Adipose tissue (tissue), 3 donors: Measurements from ENCODE around the gene NSG1. TPM values are rescaled to one million over a fixed set of nuclear protein-coding genes. Genes with fewer than 3 reads are reported as not detected.
"Not testable (repeated sequence)": the region's sequence is repeated elsewhere in the genome, so short reads cannot be mapped to it uniquely, and the experiment has no call there.

ENCODE experiments used
- H3K27ac ChIP-seq: one replicate; pipeline ENCODE4 v1.5.1; 2013; ENCODE audit warnings: low read depth, low read length
- WGBS, 3 donors: extraction: QIAGEN DNeasy Blood & Tissue Kit; methylation state at CpG; one replicate each; pipeline ENCODE4 v1.1.7; 2013; 5-methylcytosine and 5-hydroxymethylcytosine counted together
- polyA plus RNA-seq, 3 donors: library from polyadenylated mRNA; stranded (reverse); fragments of 200-250 nt; gene quantifications; one replicate each; pipeline ENCODE4 v1.2.3, GENCODE V29; 2013
- donor health status: healthy with polysubstance abuse.
- donor health status: Bipolar disorder and iron deficiency.
- donor health status: healthy.

The NSG1 gene
- polyA plus RNA-seq, 3 donors, result 0.62 to 2.2 (median 0.80) TPM

DNA sequence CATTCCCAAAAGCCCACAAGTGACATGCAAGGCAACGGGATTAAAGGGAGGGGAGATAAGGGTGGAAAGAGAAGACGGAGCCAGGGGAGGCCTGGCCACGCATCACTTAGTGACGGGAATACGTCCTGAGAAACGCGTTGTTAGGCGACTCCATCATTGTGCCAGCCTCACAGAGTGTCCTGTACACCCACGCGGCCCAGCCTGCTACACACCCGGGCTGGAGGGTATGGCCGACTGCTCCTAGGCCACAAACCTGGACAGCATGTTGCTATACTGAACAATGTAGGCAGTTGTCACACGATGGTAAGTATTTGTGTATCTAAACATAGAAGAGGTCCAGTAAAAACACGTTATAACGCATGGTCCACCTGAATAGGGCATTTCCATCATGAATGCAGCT, 23.4 kb downstream of the NSG1 start:
- H3K27ac ChIP-seq, result no peak overlapping the region
- WGBS, 3 donors, result 83 to 87% (median 86%) methylated on average over 15 of the region's 15 CpGs

DNA sequence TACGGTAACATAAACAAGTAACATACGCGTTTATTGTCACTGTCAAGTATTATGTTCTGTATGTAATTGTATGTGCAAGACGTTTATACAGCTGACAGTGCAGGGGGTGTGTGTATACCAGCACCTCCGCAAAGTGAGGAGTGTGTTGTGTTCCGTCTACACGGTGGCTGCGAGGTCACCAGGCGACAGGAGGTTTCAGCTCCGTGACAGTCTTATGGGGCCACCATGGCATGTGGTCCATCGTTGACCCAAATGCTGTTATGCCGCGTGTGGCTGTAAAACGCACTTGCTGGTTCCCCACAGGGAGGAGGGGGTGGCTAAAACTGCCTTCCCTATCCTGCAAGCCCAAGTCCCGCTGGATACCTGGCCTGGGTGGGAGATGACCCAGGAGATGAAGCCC, 25.0 kb downstream of the NSG1 start:
- no peak overlapping the region for H3K27ac ChIP-seq
- 85 to 91% (median 89%) methylated on average over 14 to 15 of the region's 15 CpGs for WGBS, 3 donors

DNA sequence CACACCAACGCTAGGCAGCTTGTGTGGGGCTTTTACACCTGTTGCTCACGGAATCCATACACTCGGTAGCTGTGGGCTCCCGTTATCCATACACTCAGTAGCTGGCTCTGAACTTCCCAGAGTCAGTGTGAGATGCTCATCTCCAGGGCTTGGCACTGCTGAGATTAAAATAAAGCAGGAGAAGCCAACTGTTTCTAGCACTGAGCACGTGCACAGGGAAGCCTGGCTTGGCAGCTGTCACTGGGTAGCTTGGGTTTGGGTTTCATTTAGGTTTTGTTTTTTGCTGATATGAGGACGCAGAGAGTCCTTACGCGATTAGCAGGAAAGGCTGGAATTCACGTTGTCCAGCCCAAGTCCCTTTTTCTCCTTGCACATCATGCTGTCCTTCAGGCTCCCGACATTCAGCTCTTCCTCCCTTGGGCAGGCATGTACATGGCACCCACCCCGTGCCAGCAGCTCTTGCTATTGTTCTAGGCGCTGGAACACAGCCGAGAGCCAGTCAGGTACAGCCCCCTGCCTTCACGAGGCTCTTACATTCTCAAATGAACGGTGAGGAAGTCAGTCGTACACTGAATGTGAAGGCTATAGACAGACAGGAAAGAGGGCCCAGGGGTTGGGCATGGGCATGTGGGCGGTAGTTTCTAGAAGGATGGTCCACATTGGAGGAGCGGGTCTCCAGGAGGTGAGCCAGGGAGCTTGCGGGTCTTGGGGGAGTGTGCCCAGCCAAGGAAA, 25.9 kb downstream of the NSG1 start:
- H3K27ac ChIP-seq, result no peak overlapping the region
- WGBS, 3 donors, result 72 to 79% (median 78%) methylated on average over 19 of the region's 19 CpGs

DNA sequence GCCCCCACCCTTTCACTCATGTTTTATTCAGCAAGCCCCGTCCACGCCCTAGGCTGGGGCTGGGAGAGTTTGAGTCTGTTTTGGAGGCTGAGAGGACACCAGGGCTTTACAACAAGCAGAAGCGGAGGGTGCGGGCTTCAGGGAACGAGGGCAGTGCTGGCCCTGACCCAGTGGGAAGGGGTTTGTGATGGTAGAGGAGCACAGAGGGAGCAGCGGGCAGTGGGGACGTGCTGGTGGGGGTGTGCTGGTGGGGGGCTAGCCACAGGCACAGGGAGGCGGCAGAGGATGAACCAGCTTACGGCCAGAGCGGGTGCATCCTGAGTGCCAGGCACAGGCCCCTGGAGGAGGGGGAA, 26.4 kb downstream of the NSG1 start:
- 79 to 91% (median 83%) methylated on average over 10 of the region's 10 CpGs for WGBS, 3 donors
- no peak overlapping the region for H3K27ac ChIP-seq

DNA sequence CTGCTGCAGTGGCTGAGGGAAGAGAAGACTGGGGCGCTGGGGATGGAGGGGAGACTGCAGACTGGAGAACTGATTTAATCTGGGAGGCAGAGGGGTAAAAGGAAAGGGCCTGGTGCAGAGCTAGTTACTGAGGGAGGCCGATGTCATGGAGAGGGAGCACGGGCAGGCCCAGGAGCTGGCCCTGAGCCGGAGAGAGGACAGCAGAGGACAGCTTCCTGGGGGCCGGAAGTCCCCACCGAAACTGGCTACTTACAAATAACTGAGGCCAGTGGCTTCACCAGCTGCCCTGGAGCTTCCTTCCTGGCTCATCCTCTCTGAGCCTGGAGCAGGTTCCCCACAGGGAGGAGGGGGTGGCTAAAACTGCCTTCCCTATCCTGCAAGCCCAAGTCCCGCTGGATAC, 26.9 kb downstream of the NSG1 start:
- WGBS, 3 donors, result 76 to 94% (median 86%) methylated on average over 6 to 7 of the region's 7 CpGs
- H3K27ac ChIP-seq, result no peak overlapping the region

DNA sequence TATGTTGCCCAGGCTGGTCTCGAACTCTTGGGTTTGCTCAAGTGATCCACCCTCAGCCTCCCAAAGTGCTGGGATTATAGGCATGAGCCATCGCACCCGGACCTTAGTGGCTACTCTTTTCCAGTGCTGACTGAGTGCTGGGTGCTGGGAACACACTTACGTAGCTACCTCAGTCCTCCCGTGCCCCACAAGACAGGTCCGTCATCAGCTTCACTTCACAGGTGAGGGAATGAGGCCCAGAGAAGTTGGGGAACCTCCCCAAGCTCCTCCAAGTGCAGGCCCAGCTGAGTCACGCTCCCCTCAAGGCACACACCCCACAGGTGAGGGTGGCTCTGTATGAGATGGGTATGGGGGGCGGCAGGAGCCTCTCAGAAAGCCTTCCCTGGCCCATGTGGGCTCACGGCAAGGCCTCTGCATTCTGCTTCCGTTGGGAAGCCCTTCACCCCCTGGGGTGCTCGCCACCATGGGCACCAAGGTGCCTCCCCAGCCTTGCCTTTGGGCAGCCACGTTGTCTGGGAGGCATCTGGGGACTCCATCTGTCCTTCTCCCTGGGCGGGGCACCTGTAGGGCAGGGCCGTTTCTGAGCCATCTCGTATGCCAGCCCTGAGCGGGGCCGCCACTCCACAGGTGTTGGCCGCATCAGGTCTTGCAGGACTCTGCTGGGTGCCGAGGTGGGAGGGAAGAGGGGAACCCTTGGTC, 28.4 kb downstream of the NSG1 start:
- H3K27ac ChIP-seq, result no peak overlapping the region
- 94 to 98% (median 96%) methylated on average over 19 of the region's 19 CpGs for WGBS, 3 donors

DNA sequence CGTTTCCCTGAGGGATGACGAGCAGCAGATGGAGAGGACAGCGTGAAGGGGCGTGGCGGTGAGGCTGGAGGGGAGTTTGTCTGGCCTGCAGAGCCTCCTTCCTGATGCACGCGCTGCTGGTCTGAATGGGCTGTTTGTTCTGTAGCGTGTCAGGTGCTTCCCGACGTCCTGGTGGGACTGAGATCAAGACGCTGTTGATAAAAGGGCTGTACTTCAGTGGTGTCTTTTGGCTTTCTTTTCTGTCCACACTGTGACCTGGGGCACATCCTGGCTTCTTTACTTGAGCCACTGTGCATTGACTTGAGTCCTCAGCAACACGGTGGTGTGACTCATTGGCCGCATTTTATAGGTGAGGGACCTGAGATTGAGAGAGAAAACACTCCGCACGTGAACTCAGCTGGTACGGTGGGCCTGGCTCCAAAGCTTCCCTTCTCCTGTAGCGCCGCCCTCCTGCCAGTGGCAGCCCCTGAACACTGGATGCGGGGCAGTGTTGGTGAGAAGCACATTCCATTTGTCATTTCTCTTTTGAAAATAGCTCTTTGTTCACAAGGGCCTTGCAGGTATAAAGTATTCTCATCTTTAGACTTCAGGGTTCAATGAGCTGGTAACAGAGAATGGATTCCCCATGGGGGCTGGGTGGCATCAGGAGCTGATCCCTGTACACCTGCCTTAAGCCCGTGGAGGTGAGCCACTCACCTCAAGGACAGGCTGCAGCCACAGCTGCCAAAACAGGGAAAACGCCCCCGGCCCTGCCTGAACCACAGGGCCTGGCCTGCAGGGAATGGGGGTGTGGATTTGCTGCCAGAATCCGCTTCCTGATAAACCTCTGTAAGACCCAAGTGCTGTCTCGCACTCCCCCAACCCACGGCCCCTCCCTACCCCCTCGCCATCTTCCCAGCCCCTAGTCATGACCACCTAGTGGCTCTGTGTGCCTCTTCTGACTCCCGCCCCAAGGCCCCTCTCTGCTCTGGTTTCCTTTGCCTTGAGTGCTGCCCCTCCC, 29.2 kb downstream of the NSG1 start:
- no peak overlapping the region for H3K27ac ChIP-seq
- WGBS, 3 donors, result 90 to 95% (median 91%) methylated on average over 27 of the region's 27 CpGs

DNA sequence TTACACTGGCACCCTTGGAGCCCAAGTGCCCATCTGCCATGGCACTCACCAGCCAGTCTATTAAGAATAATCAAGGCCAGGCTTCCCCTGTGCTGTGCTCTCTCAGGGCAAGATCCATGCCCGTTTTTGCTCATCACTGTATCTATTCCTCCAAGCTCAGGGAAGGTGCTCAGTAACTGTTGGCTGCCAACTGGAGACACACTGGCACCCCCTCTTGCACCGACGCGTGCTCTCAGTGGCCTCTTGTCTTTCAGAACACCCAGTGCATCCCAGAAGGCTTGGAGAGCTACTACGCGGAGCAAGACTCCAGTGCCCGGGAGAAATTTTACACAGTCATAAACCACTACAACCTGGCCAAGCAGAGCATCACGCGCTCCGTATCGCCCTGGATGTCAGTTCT, 30.1 kb downstream of the NSG1 start:
- WGBS, 3 donors, result 94 to 97% (median 95%) methylated on average over 11 of the region's 11 CpGs
- H3K27ac ChIP-seq, result no peak overlapping the region

DNA sequence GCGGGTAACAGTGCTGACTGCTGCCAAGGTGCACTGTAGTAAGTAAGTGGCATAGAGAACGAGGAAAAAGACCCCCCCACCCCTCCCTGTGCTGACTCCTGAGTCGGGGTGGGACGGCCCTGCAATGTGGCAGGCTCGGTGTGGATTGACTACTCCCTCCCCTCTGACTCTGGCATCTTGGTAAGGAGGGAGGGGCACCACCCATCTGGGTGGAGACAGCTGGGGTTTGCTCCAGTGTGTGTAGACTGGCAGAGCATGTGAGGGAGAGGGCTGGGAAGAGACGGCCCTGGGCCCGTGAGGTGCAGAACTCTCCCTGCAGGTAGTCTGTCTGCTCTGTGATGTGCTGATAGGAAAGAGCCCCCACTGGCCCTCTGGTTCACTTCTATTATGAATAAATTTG, 31.0 kb downstream of the NSG1 start:
- 75 to 81% (median 76%) methylated on average over 7 of the region's 7 CpGs for WGBS, 3 donors
- no peak overlapping the region for H3K27ac ChIP-seq

DNA sequence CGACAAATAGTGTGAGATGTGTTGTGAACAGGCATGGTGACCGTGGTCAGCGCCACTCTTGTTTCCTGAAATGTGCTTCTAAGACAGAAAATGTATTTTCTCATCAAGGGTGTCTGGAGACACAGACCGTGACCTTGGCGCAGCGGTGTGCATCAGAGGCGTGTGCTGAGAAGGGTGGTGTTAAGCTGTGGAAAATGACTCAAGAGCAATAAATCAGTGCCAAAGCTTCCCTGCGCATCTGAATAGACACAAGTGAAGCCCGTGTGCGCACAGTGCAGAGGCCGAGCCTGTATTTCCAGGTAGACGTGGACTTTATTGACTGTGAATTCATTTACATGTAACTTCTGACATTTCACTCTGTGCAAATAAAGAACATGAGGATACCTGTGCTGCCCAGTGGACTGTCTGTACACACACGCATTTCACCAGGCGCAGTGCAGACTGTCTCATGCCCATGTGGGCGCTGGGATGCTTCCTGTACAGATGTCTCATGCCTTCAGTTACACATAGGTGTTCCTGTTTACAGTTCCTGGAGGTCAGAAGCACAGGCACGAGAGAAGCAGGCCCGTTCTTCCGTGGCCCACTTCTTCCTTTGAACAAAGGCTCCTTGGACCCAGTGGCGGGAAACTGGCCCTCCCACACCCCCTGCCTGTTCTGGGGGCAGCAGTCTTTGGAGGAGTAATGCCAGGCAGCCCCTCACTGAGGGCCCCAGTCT, 31.9 kb downstream of the NSG1 start:
- H3K27ac ChIP-seq, result no peak overlapping the region
- WGBS, 3 donors, result 83 to 86% (median 85%) methylated on average over 19 of the region's 19 CpGs

DNA sequence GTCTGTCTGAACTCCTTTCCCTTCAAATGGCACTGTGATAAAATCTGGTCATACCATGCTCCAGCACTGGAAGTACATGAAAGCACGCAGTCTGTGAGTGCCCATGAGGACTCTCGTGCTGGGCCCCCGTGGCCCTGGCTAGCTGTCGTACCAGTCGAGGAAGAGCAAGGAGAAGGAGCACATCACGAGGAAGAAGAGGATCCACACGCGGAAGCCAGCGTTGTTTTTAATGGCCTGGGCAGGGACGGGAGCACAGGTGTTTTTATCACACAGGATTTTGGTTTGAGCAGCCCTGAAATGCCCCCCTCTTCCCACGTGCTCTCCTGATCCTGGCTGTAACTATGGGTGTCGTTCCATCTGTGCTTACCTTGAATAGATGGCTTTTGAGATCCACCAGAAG, 33.0 kb downstream of the NSG1 start:
- H3K27ac ChIP-seq, result no peak overlapping the region
- WGBS, 3 donors, result 95 to 96% (median 96%) methylated on average over 12 of the region's 12 CpGs

DNA sequence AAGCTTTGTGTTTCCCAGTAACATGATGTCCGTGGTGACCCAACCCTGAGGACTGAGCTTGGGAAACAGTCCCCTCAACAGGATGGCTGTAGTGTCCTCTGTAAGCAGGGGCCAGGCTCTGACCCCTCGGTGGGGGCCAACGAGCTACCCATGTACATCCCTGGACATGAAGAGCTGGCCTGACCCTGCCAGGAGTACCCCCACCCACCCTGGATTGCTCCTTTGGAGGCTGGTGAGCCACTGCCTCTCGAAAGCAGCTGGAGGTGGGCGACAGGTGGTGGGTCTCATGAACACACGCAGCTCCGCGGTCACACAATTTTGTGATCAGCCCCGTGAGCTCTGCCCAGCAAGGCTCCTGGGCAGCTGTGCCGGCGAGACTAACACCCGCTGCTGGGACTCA, 33.5 kb downstream of the NSG1 start:
- WGBS, 3 donors, result 96 to 98% (median 97%) methylated on average over 12 of the region's 12 CpGs
- H3K27ac ChIP-seq, result no peak overlapping the region

DNA sequence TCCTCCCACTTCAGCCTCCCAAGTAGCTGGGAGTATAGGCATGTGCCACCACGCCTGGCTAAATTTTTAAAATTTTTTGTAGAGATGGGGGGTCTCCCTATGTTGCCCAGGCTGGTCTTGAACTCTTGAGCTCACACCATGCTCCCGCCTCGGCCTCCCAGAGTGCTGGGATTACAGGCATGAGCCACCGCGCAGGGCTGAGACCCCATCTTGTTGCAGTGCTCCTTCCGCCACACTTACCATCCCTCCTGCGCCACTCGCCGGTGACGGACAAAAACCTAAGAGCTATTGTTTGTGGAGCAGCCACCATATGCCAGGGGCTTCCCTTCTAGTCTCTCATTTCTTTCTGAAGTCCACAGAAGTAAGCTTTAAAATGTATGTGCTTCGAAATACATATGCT, 34.5 kb downstream of the NSG1 start:
- WGBS, 3 donors, result 95 to 97% (median 97%) methylated on average over 11 of the region's 11 CpGs
- no peak overlapping the region for H3K27ac ChIP-seq

DNA sequence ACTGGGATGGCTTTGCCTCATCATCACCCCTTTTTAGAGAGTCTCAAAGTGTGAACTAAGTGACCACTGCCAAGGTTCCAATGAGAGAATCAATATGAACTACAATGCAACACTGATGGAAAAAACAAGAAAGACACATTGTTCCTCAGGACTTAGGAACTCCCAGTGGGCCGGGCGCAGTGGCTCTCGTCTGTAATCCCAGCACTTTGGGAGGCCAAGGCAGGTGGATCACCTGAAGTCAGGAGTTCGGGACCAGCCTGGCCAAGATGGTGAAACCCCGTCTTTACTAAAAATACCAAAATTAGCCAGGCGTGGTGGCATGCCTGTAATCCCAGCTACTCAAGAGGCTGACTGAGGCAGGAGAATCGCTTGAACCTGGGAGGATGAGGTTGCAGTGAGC, 35.2 kb downstream of the NSG1 start:
- WGBS, 3 donors, result 92 to 97% (median 95%) methylated on average over 7 of the region's 7 CpGs
- H3K27ac ChIP-seq, result not testable (repeated sequence)

DNA sequence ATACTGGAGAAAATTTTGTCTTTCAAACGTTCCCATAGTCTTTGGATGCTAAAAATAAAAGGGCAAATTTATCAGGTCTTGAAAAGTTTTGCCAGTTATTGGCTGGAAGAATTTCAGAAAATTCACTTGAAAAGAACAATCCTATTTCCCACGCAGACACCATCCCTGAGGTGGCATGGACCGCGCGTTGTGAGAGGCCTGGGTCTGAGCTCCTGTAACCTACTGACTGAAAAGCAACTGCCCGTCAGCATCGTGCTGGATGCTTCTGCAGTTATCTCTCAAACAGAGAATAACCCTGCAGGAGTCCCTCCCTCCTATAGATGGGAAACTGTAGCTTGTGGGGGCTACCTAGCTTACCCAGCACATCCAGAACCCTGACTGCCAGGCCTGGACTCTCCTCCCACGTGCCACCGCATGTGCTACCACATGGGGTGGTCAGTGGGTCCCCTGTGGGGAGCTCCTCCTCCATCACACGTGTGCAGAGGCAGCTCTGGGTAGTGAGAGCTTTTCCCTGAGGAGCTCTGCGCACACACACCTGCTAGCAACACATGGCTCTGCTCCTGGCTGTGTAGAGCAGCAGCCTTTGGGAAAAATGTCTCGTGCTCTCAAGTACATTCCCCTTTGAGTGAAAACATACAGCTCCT, 36.1 kb downstream of the NSG1 start:
- WGBS, 3 donors, result 70 to 86% (median 84%) methylated on average over 12 of the region's 12 CpGs
- H3K27ac ChIP-seq, result no peak overlapping the region

DNA sequence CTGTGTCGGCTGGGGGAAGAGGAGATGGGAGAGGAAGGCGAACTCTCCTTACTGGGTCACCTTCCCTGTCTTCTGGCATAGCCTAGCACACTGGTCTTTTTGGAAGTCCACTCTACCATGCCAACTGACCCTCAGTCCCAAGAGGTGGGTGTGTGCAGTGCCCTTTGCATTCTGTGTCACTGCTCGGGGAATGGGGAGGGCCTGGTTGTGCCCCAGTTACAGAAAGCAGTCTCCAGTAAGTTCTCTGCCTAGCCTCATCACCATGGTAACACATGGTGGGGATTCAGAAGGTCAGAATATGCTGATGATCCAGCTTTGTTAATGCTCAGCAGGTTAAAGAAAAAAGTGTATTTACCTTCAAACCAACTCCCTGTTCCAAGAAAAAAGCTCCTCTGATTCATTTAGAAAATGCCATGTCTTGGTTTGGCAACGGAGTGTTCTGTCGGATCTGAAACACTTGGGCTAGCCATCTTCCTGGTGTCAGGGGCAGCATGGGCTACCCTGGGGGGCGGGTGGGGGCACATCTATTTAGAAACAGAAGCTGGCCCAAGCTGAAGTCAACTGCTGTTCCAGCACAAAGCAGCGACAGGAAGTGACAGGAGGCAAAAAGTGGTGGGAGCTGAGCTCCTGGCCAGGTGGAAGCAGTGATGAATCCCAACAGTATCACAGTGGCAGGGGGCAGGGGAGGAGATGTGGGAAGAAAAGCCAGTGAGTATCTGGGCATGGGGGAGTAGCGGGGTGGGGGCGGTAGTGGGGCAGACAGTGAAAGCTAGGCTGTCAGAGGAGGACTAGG, 37.0 kb downstream of the NSG1 start:
- H3K27ac ChIP-seq, result no peak overlapping the region
- WGBS, 3 donors, result 78 to 92% (median 92%) methylated on average over 9 of the region's 9 CpGs

DNA sequence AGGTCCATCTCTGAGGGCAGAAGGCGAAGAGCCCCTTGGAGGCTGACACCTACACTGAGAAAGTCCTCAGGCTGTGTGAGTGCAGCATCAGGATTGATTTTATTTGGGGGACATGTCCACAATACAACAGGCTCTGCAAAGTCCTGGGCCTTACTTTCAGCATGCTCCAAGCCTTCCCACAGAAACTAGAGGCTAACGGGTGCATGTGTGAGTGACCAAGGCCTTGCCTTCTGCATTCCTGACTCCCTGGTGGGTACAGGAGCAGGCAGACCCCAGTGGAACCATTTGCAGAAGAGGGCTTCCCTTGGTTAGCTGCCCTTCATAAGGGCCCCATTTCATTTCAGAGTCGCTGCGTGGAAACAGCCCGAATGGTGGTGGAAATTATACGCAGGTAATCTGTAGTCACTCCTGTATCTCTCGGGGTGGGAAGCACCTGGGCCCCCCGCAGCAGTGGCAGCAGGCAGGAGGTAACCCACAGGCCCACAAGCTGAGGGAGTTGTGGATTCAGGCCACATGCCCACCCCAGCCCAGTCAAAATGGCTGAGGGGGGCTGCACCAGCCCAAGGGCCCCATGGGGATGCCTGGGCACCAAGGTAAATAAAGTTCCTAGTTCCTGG, 37.7 kb downstream of the NSG1 start:
- 90 to 93% (median 90%) methylated on average over 8 of the region's 8 CpGs for whole genome bisulfite sequencing, 3 donors
- no peak overlapping the region for H3K27ac ChIP-seq
